Endothelial cell of umbilical vein (primary cell): ENCODE results near the gene AP1M1. TPM values are rescaled to one million over a fixed set of nuclear protein-coding genes. Genes with fewer than 3 reads are reported as not detected.

ENCODE experiments used
- BruUV-seq: library from RNA; stranded (reverse); fragments of 400-500 nt; replicated peaks from 2 replicates; lab custom pipeline; 2021; lab: Mats Ljungman, UMichigan
- CTCF ChIA-PET: fragments of 300-600, 350-600 bp; sonication (Branson Sonifier 250); formaldehyde crosslinking; loops from one replicate; lab custom pipeline; 2021; ENCODE audit warnings: antibody characterized with exemption, inconsistent platforms; lab: Charles Lee
- POLR2A ChIA-PET: fragments of 300-600, 350-600 bp; sonication (Branson Sonifier 250); formaldehyde crosslinking; loops from one replicate; lab custom pipeline; 2021; ENCODE audit warnings: antibody characterized with exemption, inconsistent platforms; lab: Charles Lee
- DNase-seq: peaks from one replicate; pipeline ENCODE4 v3.0.0-alpha.2; 2011; ENCODE audit warnings: low read depth, low spot score
- FAIRE-seq: peaks from 2 replicates; lab custom pipeline; 2011; peaks lifted over from hg19 to GRCh38; lab: Jason Lieb, UNC
- H2AFZ ChIP-seq: 2 replicates; pipeline ENCODE4 v1.6.0; 2012; ENCODE audit warnings: low read depth, low read length, control low read depth, inconsistent platforms
- H3K27ac ChIP-seq: 2 replicates; pipeline ENCODE4 v1.5.1; 2011; ENCODE audit warnings: low read depth, mild to moderate bottlenecking, control low read depth, low read length, moderate library complexity; ENCODE audit not compliant: insufficient read depth
- H3K27me3 ChIP-seq, 2 experiments: 2 replicates each; pipeline versions ENCODE4 v1.6.0 to v1.6.1; 2011; ENCODE audit warnings: low read length in 2 of 2, mixed read lengths in 1 of 2; ENCODE audit not compliant: control insufficient read depth in 2 of 2, insufficient read depth in 2 of 2
- H3K36me3 ChIP-seq, 2 experiments: 2 replicates in 1 of 2; 3 replicates in 1 of 2; pipeline ENCODE4 v1.5.1; 2011; ENCODE audit warnings: low read length in 2 of 2, mild to moderate bottlenecking in 1 of 2, moderate library complexity in 1 of 2; ENCODE audit not compliant: control insufficient read depth in 2 of 2, insufficient read depth in 2 of 2; ENCODE audit errors: extremely low read depth in 1 of 2
- H3K4me1 ChIP-seq: 3 replicates; pipeline ENCODE4 v1.5.1; 2011; ENCODE audit warnings: mild to moderate bottlenecking, low read length; ENCODE audit not compliant: control insufficient read depth, insufficient read depth; ENCODE audit errors: extremely low read depth
- H3K4me2 ChIP-seq: 2 replicates; pipeline ENCODE4 v1.6.1; 2011; ENCODE audit warnings: low read length, control low read depth, mixed read lengths; ENCODE audit not compliant: insufficient read depth
- H3K4me3 ChIP-seq, 3 experiments: fragments of 200-600 bp in 1 of 3; sonication (generic), shearing (Covaris generic) in 1 of 3; replicated peaks in 1 of 3; 2 replicates each; pipeline ENCODE4 v1.5.1; 2011 to 2016; ENCODE audit warnings: control low read depth in 3 of 3, low read length in 3 of 3, mild to moderate bottlenecking in 2 of 3, inconsistent platforms in 1 of 3, low read depth in 1 of 3, moderate library complexity in 1 of 3; ENCODE audit not compliant: insufficient read depth in 1 of 3
- H3K79me2 ChIP-seq: 2 replicates; pipeline ENCODE4 v1.6.0; 2012; ENCODE audit warnings: low read length, inconsistent platforms; ENCODE audit not compliant: control insufficient read depth, insufficient read depth
- H3K9ac ChIP-seq: replicated peaks from 2 replicates; pipeline ENCODE3; 2011; ENCODE audit warnings: low read length, control low read depth; ENCODE audit not compliant: insufficient read depth; ENCODE audit errors: extremely low read depth
- H3K9me1 ChIP-seq: replicated peaks from 3 replicates; pipeline ENCODE4 v1.6.0; 2011; ENCODE audit warnings: mild to moderate bottlenecking, low read length; ENCODE audit not compliant: control insufficient read depth, insufficient read depth; ENCODE audit errors: extremely low read depth
- H3K9me3 ChIP-seq: replicated peaks from 2 replicates; pipeline ENCODE4 v1.5.1; 2012; ENCODE audit warnings: low read length, inconsistent platforms; ENCODE audit not compliant: control insufficient read depth, insufficient read depth
- H4K20me1 ChIP-seq: replicated peaks from 2 replicates; pipeline ENCODE3; 2011; ENCODE audit warnings: mild to moderate bottlenecking, low read length; ENCODE audit not compliant: control insufficient read depth, insufficient read depth; ENCODE audit errors: extremely low read depth
- CTCF ChIP-seq, 2 donors: IDR thresholded peaks; 1 replicate in 1 of 2; 2 replicates in 1 of 2; pipeline ENCODE4 v1.5.1; 2011; ENCODE audit warnings: low read length in 2 of 2, mild to moderate bottlenecking in 2 of 2, moderate library complexity in 2 of 2, control low read depth in 1 of 2, inconsistent platforms in 1 of 2, low read depth in 1 of 2; ENCODE audit not compliant: insufficient read depth in 1 of 2; ENCODE audit errors: extremely low read depth in 1 of 2
- GATA2 ChIP-seq: IDR thresholded peaks from 2 replicates; pipeline ENCODE4 v1.7.0; 2011; ENCODE audit warnings: low read depth, mild to moderate bottlenecking, moderate library complexity, mixed read lengths, low read length; ENCODE audit not compliant: insufficient read length, insufficient read depth
- MAX ChIP-seq: IDR thresholded peaks from 2 replicates; pipeline ENCODE4 v1.6.1; 2011; ENCODE audit not compliant: insufficient read depth, insufficient read length
- POLR2A ChIP-seq: IDR thresholded peaks from 2 replicates; pipeline ENCODE4 v1.6.1; 2012; ENCODE audit warnings: low read depth, mild to moderate bottlenecking, control low read depth, low read length
- POLR2AphosphoS5 ChIP-seq: IDR thresholded peaks from 2 replicates; pipeline ENCODE4 v1.6.1; 2012; ENCODE audit warnings: low read depth, mild to moderate bottlenecking, control low read depth, low read length, moderate library complexity; ENCODE audit not compliant: insufficient read depth
- dilution Hi-C: fragments of 300-500 bp; cut with MboI; formaldehyde crosslinking; loops from one replicate; pipeline ENCODE4 v1.15.0; 2019; ENCODE audit warnings: low sequenced_read_pairs; ENCODE audit not compliant: extremely low pct_ligation_motif_present
- intact Hi-C: fragments of 100-400 bp; cut with micrococcal nuclease; formaldehyde crosslinking; loops from one replicate; pipeline ENCODE4 v1.10.0; 2022
- polyA plus RNA-seq, 4 experiments: library from polyadenylated mRNA; depleted of rRNA in 3 of 4; stranded (reverse) in 3 of 4; unstranded in 1 of 4; fragments of >200 nt; gene quantifications; 2 replicates each; pipeline versions ENCODE4 v1.2.1 to v1.2.3, GENCODE V29; 2011 to 2012; ENCODE audit warnings: missing spikeins in 1 of 4
- total RNA-seq: library from RNA; stranded (reverse); gene quantifications from 2 replicates; pipeline ENCODE4 v1.2.3, GENCODE V29; 2021

Gene AP1M1
- total and polyA plus RNA-seq, 2 donors (not counting 3 experiments of a cell fraction or from before 2014, with no cell fraction given): 99.3 to 129 TPM

GRCh38 chr19:16185123-16185767 is 12.5 kb upstream of the AP1M1 start, which contains the start of gene FAM32A:
TSS of gene FAM32A (plus strand) at chr19:16185410. CDS start at chr19:16185443, 33 bp downstream.
- Histone ChIP-seq H3K27me3 (no peaks in the 10 kb centered on the region), H3K9ac (peak within 1 kb of the TSS; percentile 93), H3K4me3 (peak within 1 kb of the TSS; percentile 84 to 96 (median 84)), H3K36me3 (peaks cover 2 to 19% of the 10 kb centered on the region in 2 experiments), H3K79me2 (peaks cover 26% of the 10 kb centered on the region), H3K9me3 (no peaks in the 10 kb centered on the region), H3K9me1 (no peaks in the 10 kb centered on the region), H3K4me1 (peaks cover 10% of the 10 kb centered on the region), H2AFZ (peak within 1 kb of the TSS; percentile 83), H3K27ac (peak within 1 kb of the TSS; percentile 76), H4K20me1 (no peaks in the 10 kb centered on the region), H3K4me2 (peak within 1 kb of the TSS; percentile 95)
- POLR2A ChIA-PET: interaction anchor here (0.6 to 2.4 kb wide), 3 partner anchors 12 to 231 kb away, joined by 3 to 12 read pairs (median 3); partner anchors contain the start of gene AP1M1
- dilution Hi-C loops (no loop called here), intact Hi-C loops (loop anchor here (1.0 to 10.0 kb wide), 5 partner anchors 12 to 1080 kb away; partner anchors contain the start of genes AP1M1, RAB8A and SYDE1)
- TF ChIP-seq MAX (no peak), CTCF (IDR thresholded peaks at IDR 0.05; ENCODE audit: extremely low read depth in 1 of 2, insufficient read depth in 1 of 2, low read depth in 1 of 2, low read length in 2 of 2) (peak in 1 of 2 donors; percentile 14), GATA2 (peak; percentile 96), POLR2A (peak; percentile 79), POLR2AphosphoS5 (peak; percentile 82)
- DNase-seq (peak; percentile 99), FAIRE-seq (peak; percentile 99)
- no TSS peak for BruUV-seq
- CTCF ChIA-PET: interaction anchor here (0.8 to 4.0 kb wide), 19 partner anchors 8 to 1093 kb away, joined by 3 to 70 read pairs (median 5); no protein-coding TSS in a partner anchor
